OCI-LY7 (cell line): ENCODE data around the gene EXOSC10.

Source experiments
- EZH2phosphoT487 ChIP-seq: fragments of 200-600 bp; sonication (generic); IDR thresholded peaks from 2 replicates; pipeline ENCODE4 v1.6.1; 2018; ENCODE audit warnings: low read depth, borderline replicate concordance, mild to moderate bottlenecking, mixed run types, antibody characterized with exemption, low read length, moderate library complexity, mixed read lengths
- TF ChIP-seq, protein P1 (sequence below): fragments of 200-600 bp; sonication (generic); conservative IDR thresholded peaks from 2 replicates; pipeline ENCODE4 v1.5.1; 2014; ENCODE audit warnings: mild to moderate bottlenecking, antibody characterized with exemption, low read length, moderate library complexity, mixed read lengths

DNA sequence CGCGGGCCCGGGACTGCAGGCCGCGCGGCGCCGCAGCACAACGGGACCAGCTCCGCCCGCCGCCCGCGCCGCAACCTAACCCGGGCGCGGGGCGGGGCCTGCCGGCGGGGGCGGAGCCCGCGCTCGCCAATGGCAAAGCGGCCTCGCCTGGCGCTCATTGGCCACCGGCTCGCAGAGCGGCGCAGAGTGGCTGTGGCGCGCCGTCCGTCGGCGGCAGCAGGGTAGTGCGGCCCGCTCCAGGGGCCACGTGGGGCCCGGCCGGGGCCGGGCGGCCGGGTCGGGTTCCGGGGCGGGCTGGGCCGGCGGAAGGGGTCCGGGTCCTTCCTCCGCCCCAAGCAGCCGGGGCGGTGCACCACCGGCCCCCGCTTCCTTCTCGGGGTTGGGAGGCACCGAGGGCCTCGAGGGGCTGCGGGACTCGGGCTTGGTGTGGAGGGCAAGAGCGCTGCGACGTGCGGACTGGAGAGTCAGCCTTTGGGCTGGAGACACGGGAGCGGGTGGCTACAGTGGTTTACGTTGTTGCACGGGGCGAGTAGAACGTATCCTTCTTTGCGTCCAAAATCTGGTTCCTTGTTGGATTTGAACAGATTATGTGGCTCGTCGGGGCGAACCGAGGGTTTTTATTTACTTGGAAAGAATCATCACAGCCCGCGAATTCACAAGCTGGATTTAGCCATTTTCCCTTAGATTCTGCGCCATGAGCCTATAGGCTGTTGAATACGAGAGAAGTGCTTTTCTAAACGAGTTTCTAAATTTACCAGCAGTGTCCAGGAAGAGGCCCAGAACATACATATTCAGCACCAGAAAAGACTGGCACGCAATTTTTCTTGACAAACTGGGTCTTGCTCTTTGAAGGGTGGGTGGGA lies 39.5 kb downstream of the EXOSC10 start, which contains the start of gene SRM:
- TF ChIP-seq, protein P1, sequence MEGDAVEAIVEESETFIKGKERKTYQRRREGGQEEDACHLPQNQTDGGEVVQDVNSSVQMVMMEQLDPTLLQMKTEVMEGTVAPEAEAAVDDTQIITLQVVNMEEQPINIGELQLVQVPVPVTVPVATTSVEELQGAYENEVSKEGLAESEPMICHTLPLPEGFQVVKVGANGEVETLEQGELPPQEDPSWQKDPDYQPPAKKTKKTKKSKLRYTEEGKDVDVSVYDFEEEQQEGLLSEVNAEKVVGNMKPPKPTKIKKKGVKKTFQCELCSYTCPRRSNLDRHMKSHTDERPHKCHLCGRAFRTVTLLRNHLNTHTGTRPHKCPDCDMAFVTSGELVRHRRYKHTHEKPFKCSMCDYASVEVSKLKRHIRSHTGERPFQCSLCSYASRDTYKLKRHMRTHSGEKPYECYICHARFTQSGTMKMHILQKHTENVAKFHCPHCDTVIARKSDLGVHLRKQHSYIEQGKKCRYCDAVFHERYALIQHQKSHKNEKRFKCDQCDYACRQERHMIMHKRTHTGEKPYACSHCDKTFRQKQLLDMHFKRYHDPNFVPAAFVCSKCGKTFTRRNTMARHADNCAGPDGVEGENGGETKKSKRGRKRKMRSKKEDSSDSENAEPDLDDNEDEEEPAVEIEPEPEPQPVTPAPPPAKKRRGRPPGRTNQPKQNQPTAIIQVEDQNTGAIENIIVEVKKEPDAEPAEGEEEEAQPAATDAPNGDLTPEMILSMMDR = no peak
- TF ChIP-seq EZH2phosphoT487 = no peak
